Right hindlimb (tissue), 1 donor: ENCODE data around the gene SLC41A3.
"Not testable (repeated sequence)": the region's sequence is repeated elsewhere in the genome, so short reads cannot be mapped to it uniquely, and the experiment has no call there.

Experiments
- DNase-seq: peaks from one replicate; pipeline ENCODE4 v3.0.0-alpha.2; 2018

Gene SLC41A3

DNA sequence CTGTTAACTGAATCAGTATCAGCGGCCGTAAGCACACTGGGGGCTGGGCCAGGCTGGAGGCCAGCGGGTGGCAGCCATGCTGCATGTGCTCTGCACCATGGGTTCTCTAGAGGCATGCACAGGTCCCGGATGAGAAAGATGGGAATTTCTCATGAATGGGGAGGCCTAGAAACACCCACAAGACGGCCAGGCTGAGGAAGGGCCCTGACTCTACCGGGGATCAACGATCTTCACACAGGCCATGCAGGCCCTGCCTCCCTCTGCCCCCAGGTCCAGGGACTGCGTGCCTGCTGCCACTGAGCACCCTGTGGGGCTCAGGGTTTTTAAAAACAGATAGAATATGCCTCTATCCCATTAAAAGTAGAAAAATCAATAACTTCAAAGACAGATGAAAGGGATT is 32.7 kb downstream of the SLC41A3 start:
- no peak for DNase-seq

DNA sequence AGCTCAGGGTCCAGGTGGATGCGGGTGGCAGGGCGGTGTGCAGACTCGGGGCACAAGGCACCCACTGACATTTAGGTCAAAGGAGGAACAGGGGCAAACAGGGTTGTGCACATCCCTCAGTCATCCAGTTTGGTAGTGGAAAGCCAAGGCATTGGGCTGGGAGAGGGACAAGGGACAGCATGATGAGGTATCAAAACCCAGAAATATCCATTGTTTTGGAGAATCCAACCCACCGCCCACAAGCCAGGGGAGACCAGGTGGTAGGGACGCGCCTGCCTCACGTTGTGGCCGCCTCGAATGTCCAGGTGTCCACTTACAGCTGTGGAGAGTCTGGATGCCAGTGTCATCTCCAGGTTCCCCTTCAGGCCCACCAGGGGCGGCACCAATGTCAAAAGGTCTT is 33.3 kb downstream of the SLC41A3 start:
- DNase-seq, result no peak

GRCh38 chr3:126050050-126050392 is 33.9 kb downstream of the SLC41A3 start:
- DNase-seq, result no peak

DNA sequence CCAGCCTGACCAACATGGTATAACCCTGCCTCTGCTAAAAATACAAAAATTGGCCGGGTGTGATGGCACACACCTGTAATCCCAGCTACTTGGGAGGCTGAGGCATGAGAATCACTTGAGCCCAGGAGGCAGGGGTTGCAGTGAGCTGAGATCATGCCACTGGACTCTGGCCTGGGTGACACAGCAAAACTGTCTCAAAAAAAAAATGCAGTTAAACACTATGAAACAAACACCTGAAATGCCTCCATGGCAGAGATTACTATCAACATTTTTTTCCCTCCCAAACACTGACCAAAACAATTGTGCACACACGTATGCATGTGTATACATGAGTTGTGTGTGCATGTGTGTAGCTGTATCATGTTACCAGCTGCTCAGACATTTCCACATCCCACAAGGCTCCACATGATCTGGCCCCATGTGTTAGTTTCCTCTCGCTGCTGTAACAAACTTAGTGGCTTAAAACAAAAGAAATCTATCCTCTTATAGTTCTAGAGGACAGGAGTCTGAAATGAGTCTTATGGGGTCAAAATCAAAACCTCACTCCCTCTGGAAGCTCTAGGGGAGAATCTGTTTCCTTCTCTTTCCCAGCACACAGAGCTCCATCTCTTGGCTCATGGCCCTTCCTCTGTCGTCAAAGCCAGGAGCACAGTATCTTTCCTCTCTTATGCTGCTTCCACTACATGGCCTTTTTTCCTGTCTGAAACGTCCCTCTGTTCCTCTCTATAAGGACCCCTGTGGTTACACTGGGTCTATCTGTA is 34.5 kb downstream of the SLC41A3 start:
- no peak for DNase-seq

DNA sequence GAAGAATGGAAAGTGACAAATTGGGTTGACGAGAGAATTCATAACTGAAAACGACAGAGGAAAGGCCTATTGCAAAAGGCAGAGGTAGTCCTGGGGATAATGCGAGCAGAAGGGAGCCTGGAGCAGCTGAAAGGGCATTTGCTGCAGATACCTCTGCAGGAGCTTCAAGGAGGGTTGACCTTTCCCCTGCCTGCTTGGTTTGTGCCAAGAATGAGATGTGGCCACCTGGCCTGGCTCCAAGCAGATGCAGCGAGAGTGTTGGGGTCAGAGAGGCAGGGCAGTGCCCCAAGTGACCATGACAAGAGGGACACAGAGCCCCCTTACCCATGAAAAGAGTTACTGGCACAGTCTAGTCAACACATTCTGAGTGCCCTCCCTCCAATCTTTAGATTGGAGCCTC is 43.5 kb downstream of the SLC41A3 start:
- DNase-seq, result no peak

GRCh38 chr3:126039870-126040269 is 44.1 kb downstream of the SLC41A3 start:
- no peak for DNase-seq

DNA sequence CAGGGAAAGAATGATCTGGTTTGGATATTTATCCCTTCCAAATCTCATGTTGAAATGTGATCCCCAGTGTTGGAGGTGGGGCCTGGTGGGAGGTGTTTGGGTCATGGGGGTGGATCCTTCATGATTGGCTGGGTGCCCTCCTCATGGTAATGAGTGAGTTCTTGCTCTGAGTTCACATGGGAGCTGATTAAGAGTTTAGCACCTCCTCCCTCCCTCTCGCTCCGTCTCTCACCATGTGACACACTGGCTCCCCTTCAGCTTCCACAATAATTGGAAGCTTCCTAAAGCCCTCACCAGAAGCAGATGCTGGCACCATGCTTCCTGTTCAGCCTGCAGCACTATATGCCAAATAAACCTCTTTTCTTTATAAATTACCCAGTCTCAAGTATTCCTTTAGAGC is 45.1 kb downstream of the SLC41A3 start:
- DNase-seq, result not testable (repeated sequence)

DNA sequence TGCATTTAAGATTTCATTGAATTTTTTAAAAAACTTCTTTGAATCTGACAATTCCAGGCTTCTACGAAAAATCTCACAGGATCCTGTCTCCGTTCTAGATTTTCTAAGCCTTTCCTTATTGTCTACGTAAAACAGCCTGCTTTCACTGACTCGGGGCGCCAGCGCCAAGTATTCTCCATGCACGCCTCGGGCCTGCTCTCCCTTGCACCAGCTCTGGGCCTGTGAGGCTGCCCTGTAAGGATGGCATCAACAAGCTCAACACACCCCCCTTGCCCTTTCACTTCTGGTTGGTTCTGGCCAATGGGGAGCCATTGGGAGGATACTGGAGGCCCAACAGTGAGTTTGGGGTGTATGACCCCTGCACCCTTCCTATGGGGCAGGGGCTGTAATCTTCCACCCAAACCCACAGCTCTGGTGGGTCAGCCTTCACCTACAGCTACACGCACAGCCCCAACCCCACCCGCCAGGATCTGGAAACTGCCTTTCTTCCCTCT is 47.8 kb downstream of the SLC41A3 start:
- no peak for DNase-seq

GRCh38 chr3:126035362-126036050 is 48.4 kb downstream of the SLC41A3 start:
- DNase-seq, result no peak

- no peak for DNase-seq
Observed at GRCh38 chr3:126034481-126035361, 49.2 kb downstream of the SLC41A3 start.

DNA sequence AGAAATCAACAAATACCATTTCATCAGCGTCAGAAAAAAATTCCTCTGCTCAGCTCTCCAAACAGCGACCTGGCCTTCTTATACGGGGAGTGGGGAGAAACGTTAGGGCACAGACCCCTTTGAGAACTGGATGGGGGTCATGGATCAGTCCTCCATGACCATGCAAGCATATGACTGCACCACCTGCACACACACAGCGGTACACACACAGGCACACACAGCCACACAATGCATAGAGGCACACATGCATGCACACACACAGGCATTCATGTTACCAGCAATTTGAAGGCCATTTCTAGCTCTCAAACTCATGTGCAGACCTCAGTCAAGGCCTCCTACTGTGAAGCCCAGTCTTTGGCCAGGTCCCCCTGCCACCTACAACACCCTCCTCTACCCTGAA is 50.2 kb downstream of the SLC41A3 start:
- DNase-seq, result no peak

- no peak for DNase-seq
Observed at GRCh38 chr3:126033051-126033745, 50.7 kb downstream of the SLC41A3 start.

- no peak for DNase-seq
Observed at GRCh38 chr3:126031981-126032471, 51.9 kb downstream of the SLC41A3 start.

GRCh38 chr3:126030455-126030854 is 53.5 kb downstream of the SLC41A3 start:
- no peak for DNase-seq

GRCh38 chr3:126029241-126029640 is 54.7 kb downstream of the SLC41A3 start:
- DNase-seq, result no peak

DNA sequence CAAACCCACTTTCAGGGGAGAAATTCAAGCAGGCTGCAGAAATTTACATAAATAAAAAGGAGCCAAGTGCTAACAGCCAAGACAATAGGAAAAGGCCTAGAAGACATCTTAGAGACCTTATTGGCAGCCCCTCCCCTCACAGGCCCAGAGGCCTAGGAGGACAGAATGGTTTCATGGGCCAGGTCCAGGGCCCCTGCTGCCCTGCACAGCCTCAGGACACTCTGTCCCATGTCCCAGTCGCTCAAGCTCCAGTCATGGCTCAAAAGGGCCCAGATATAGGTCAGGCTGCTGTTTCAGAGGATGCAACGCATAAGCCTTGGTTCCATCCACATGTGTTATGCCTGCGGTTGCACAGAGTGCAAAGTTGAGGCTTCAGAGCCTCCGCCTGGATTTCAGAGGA is 55.8 kb downstream of the SLC41A3 start:
- no peak for DNase-seq

GRCh38 chr3:126026761-126027160 is 57.2 kb downstream of the SLC41A3 start:
- no peak for DNase-seq

- no peak for DNase-seq
Observed at GRCh38 chr3:126026277-126026751, 57.6 kb downstream of the SLC41A3 start.

DNA sequence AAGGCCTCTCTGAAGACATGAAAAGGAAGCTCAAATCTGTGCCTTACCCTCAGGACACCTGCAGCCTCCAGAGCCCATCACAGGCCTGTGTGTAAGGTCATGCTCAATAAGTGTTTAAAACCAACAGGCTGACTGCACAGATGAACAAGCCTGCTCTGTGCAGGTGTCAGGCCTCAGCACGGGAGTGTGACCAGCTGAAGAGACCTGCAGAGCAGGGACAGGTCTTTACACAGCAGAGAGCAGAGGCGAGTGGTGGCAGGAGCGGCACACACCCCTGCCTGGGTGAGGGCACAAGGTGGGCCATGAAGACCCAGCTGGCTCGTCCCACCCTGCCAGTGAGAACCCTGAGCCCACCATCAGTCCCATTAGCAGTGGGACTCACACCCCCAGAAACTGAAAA is 58.1 kb downstream of the SLC41A3 start:
- no peak for DNase-seq

DNA sequence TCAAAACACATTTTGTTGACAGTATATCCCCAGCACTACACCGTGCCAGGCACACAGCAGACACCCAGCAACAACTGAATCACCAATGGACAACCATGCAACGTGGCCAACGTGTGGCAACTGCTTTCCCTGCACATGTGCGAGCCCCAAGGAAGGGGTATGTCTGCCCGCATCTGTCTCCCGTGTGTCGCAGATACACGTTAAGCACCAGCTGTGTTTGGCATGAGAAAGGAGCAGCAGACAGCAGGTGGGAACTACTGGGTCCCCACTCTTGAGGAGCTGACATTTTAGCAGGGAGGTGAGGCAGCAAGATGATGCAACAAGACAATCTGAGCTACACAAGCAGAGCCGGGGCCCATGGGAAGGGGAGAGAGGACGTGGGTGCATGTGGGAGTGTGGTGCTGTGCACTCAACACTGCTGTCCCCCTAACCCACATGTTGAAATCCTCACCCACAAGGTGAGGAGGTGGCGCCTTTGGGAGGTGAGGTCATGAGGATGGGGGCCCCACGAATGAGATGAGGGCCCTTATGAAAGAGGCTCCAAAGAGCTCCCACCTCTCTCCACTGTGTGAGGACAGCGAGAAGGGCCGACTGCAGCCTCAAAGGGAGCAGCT is 58.7 kb downstream of the SLC41A3 start:
- no peak for DNase-seq

DNA sequence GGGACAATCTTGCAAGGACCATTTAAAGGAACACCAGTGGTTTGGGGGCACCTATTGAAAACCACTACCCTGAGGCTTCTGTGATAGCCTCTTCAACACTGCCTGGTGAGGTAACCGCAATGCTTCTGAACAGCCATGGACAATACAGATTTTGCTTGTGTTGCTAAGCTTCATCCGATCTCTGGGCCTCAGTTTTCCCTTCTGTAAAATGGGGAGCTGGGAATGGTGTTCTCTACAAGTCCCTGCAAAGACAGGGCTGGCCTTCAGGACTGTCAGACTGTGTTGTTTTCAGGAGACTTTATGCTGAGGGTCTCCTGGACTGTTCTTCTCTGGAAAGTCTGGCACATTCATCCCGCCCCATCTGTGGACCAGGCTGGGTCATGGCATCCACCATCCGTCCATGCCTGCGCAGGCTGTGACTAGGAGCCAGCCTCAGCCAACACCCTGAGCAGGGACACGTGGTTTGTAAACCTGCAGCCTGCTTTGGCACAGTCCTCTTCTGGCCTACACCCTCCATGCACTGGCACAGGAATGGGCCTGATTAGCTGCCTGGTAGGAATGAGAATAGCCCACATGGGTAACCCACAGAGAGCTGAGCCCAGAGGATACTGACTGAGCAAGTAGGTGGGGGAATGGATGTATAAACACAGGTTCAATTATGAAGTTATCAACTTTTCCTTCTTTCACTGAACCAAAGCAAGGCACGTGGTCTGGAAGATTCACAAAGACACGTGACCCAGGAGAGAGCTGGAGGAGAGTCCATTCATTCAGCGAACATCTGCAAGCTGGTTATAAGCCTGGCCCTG is 59.7 kb downstream of the SLC41A3 start:
- no peak for DNase-seq
